Skeletal muscle cell (primary cell): Measurements from ENCODE around the gene HS3ST6.
A peak's percentile ranks its signal among the peaks of the same experiment; 100 is the strongest.
"Not testable (repeated sequence)": the region's sequence is repeated elsewhere in the genome, so short reads cannot be mapped to it uniquely, and the experiment has no call there.

Experiments
- DNase-seq: peaks from one replicate; pipeline ENCODE4 v3.0.0-alpha.2; 2010; ENCODE audit warnings: low read depth
- H3K4me3 ChIP-seq: 2 replicates; pipeline ENCODE4 v1.5.1; 2011; ENCODE audit warnings: low read depth, mild to moderate bottlenecking, control low read depth, low read length, moderate library complexity

The HS3ST6 gene

GRCh38 chr16:1918351-1919326 lies at the start of gene HS3ST6:
HS3ST6 (minus strand) TSS chr16:1918415; CDS start chr16:1918323, 92 bp downstream.
- DNase-seq, result no peak
- H3K4me3 ChIP-seq, result no peak within 1 kb of the TSS

- no peak for DNase-seq
- peak within 1 kb of the TSS; percentile 68 for H3K4me3 ChIP-seq
These were observed 48.2 kb upstream of the HS3ST6 start, which contains the start of gene RNF151 for GRCh38 chr16:1966460-1966859. RNF151 (plus strand) TSS chr16:1966856; CDS start chr16:1966882, 26 bp downstream.

- peak overlapping the region; percentile 68 for H3K4me3 ChIP-seq
- no peak for DNase-seq
These were observed 47.3 kb upstream of the HS3ST6 start for GRCh38 chr16:1965396-1966001.

GRCh38 chr16:1964506-1965395 lies 46.5 kb upstream of the HS3ST6 start, which contains the start of gene RPS2:
RPS2 (minus strand) TSS chr16:1964826; CDS start chr16:1964625, 201 bp downstream.
- peak; percentile 95 for DNase-seq

GRCh38 chr16:1963806-1964505 lies 45.7 kb upstream of the HS3ST6 start:
- H3K4me3 ChIP-seq, result peak overlapping the region; percentile 68
- DNase-seq, result no peak

More at GRCh38 chr16:1964506-1965395, 46.5 kb upstream of the HS3ST6 start, which contains the start of gene RPS2:
- H3K4me3 ChIP-seq, result peak within 1 kb of the TSS; percentile 68

GRCh38 chr16:1962161-1963153 lies 44.2 kb upstream of the HS3ST6 start:
- peak overlapping the region; percentile 68 for H3K4me3 ChIP-seq
- DNase-seq, result not testable (repeated sequence)

GRCh38 chr16:1961651-1962067 lies 43.4 kb upstream of the HS3ST6 start:
- H3K4me3 ChIP-seq, result no peak overlapping the region
- no peak for DNase-seq

- no peak for DNase-seq
- H3K4me3 ChIP-seq, result peak overlapping the region; percentile 87
These were observed 42.7 kb upstream of the HS3ST6 start for GRCh38 chr16:1960665-1961630.

- DNase-seq, result peak; percentile 58
- H3K4me3 ChIP-seq, result peak within 1 kb of the TSS; percentile 87
These were observed 41.2 kb upstream of the HS3ST6 start, which contains the start of gene NDUFB10 for GRCh38 chr16:1959269-1960039. NDUFB10 (plus strand) TSS chr16:1959538; CDS start chr16:1959625, 87 bp downstream.

- H3K4me3 ChIP-seq, result peak overlapping the region; percentile 87
- no peak for DNase-seq
These were observed 40.6 kb upstream of the HS3ST6 start for GRCh38 chr16:1958715-1959268.

- H3K4me3 ChIP-seq, DNase-seq: not testable (repeated sequence)
These were observed 39.9 kb upstream of the HS3ST6 start for GRCh38 chr16:1958143-1958491.

GRCh38 chr16:1957434-1958142 lies 39.4 kb upstream of the HS3ST6 start:
- not testable (repeated sequence) for H3K4me3 ChIP-seq, DNase-seq

- no peak for DNase-seq
- H3K4me3 ChIP-seq, result no peak overlapping the region
These were observed 35.5 kb upstream of the HS3ST6 start for GRCh38 chr16:1953734-1954133.

GRCh38 chr16:1950559-1950958 lies 32.3 kb upstream of the HS3ST6 start:
- no peak for DNase-seq
- no peak overlapping the region for H3K4me3 ChIP-seq

GRCh38 chr16:1950047-1950446 lies 31.8 kb upstream of the HS3ST6 start:
- DNase-seq, result no peak
- H3K4me3 ChIP-seq, result no peak overlapping the region
